Activated T-cell treated with anti-CD3 and anti-CD28 coated beads, Interleukin-2, amount 50 U/mL, for 4 hours (primary cell): ENCODE data around the gene FBL. TPM values are rescaled to one million over a fixed set of nuclear protein-coding genes. Genes with fewer than 3 reads are reported as not detected.

Experiments
- ATAC-seq, 2 donors: fragments of 200-7000 bp; cut with Tn5 transposase; one replicate each; pipeline ENCODE4 v1.10.0; 2021
- DNase-seq: peaks from one replicate; pipeline ENCODE4 v3.0.0-alpha.2; 2020
- H3K27me3 Mint-ChIP-seq: one replicate; pipeline ENCODE4 v1.8.0; 2021; ENCODE audit warnings: low read depth, mixed read lengths
- H3K36me3 Mint-ChIP-seq: one replicate; pipeline ENCODE4 v1.8.0; 2022; ENCODE audit warnings: mixed read lengths; ENCODE audit not compliant: insufficient read depth
- H3K4me1 Mint-ChIP-seq: one replicate; pipeline ENCODE4 v1.8.0; 2021; ENCODE audit warnings: low read depth, mixed read lengths
- H3K4me3 Mint-ChIP-seq: one replicate; pipeline ENCODE4 v1.8.0; 2021; ENCODE audit warnings: mild to moderate bottlenecking, moderate library complexity, mixed read lengths
- H3K9me3 Mint-ChIP-seq: one replicate; pipeline ENCODE4 v1.8.0; 2021; ENCODE audit warnings: mixed read lengths
- total RNA-seq, 3 donors: library from RNA; stranded (reverse); gene quantifications; one replicate each; pipeline ENCODE4 v1.2.1, GENCODE V29; 2021

The FBL gene
- total RNA-seq, 3 donors from 2014 or later: 738 to 880 (median 839) TPM

GRCh38 chr19:39842693-39843435 lies 3.3 kb downstream of the FBL start:
- Mint-ChIP-seq H3K27me3 (no peaks in the 10 kb centered on the region), H3K4me1 (peaks cover 54% of the 10 kb centered on the region), H3K4me3 (peak overlapping the region; percentile 63), H3K9me3 (no peaks in the 10 kb centered on the region), H3K36me3 (peaks cover 24% of the 10 kb centered on the region)
- ATAC-seq (no peak), DNase-seq (no peak)

DNA sequence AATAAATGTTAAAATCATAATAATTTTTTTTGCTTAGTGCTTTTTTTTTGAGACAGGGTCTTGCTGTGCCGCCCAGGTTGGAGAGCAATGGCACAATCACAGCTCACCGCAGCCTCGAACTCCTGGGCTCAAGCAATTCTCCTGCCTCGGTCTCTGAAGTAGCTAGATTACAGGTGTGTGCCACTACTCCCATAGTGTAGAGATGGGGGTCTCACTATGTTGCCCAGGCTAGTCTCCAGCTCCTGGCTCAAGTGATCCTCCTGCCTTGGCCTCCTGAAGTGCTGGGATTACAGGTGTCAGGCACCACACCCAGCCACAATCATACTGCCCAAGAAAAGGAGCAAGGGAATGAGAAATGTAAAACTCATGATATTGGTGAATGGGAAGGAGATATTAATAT lies 5.1 kb downstream of the FBL start:
- DNase-seq: no peak
- H3K36me3 Mint-ChIP-seq: peaks cover 38% of the 10 kb centered on the region
- peaks cover 45% of the 10 kb centered on the region for H3K4me1 Mint-ChIP-seq
- ATAC-seq: no peak
- H3K4me3 Mint-ChIP-seq: no peak overlapping the region
- H3K27me3 Mint-ChIP-seq: no peaks in the 10 kb centered on the region
- no peaks in the 10 kb centered on the region for H3K9me3 Mint-ChIP-seq

DNA sequence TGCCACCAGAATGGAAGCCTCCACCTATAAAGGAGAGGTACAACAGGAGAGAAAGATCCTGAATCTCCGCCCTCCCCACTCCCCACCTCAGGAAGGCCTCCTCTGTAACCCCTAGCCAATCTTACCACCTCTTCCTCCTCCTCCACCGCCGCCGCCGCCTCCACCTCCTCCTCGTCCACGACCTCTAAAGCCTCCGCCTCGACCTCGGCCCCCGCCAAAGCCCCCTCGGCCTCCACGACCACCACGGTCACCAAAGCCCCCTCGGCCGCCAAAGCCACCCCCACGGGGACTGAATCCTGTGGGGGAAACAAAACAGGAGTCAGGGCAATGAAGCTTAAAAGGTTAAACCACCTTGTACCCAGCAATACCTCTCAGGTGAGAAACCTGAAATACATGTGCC lies 5.7 kb downstream of the FBL start:
- Mint-ChIP-seq H3K4me3 (no peak overlapping the region), H3K36me3 (peaks cover 38% of the 10 kb centered on the region), H3K27me3 (no peaks in the 10 kb centered on the region), H3K4me1 (peaks cover 45% of the 10 kb centered on the region), H3K9me3 (no peaks in the 10 kb centered on the region)
- DNase-seq (no peak), ATAC-seq (no peak)

DNA sequence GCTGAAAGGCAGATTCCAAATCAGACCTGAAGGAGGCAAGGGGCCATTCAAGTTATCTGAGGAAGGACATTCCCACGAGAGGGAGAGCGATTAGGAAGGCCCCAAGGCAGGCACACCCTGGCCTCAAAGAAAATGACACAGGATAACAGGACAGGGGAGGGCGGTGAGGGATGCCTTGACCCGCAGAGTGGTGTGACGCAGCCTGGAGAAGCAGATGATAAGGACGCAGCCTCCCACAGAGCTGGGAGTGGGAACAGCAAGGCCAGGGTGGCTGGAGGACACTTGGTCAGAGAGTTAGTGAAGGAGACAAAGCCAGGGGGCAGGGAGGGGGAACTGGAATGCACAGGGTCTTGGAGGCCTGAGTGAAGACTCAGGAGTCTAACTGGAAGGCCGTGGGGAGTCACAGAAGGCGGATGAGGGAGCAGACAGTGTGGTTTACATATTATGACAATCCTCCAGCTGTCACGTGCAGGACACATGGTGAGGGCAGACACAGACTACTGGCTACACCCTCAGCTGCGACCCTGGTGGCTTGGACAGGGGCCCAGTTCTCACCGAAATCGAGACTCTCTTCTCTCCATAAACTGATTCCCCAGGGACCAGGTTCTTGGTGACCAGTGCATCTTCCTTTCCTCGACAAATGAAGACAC lies 6.4 kb downstream of the FBL start:
- Mint-ChIP-seq H3K27me3 (no peaks in the 10 kb centered on the region), H3K4me3 (no peak overlapping the region), H3K36me3 (peaks cover 36% of the 10 kb centered on the region), H3K9me3 (no peaks in the 10 kb centered on the region), H3K4me1 (peaks cover 40% of the 10 kb centered on the region)
- ATAC-seq: no peak
- DNase-seq: no peak

DNA sequence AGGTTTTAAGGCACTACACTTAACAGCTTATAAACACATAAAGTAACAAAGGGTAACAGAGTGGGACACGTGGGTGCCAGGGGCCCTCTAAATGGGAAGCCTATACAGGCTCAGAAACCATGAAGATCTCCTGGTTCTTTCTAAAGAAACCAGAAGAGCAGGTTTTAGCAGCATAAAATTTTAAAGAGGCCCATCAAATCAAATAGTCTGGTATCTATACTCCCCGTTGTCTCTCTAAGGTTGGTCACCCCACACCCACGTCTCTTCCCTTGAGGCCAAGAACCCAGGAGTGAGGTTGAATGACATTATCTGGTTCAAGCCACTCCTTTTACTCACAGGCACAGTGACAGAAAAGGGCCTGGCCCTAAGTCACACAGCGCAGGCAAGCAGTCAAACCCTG lies 7.6 kb downstream of the FBL start:
- Mint-ChIP-seq H3K4me3 (no peak overlapping the region), H3K27me3 (no peaks in the 10 kb centered on the region), H3K36me3 (peaks cover 35% of the 10 kb centered on the region), H3K4me1 (peaks cover 35% of the 10 kb centered on the region), H3K9me3 (no peaks in the 10 kb centered on the region)
- DNase-seq: no peak
- ATAC-seq: no peak

- ATAC-seq (no peak), DNase-seq (no peak)
- Mint-ChIP-seq H3K27me3 (no peaks in the 10 kb centered on the region), H3K9me3 (no peaks in the 10 kb centered on the region), H3K4me1 (peaks cover 31% of the 10 kb centered on the region), H3K4me3 (no peak overlapping the region), H3K36me3 (peaks cover 35% of the 10 kb centered on the region)
Measured at GRCh38 chr19:39837978-39838377, 8.2 kb downstream of the FBL start.

DNA sequence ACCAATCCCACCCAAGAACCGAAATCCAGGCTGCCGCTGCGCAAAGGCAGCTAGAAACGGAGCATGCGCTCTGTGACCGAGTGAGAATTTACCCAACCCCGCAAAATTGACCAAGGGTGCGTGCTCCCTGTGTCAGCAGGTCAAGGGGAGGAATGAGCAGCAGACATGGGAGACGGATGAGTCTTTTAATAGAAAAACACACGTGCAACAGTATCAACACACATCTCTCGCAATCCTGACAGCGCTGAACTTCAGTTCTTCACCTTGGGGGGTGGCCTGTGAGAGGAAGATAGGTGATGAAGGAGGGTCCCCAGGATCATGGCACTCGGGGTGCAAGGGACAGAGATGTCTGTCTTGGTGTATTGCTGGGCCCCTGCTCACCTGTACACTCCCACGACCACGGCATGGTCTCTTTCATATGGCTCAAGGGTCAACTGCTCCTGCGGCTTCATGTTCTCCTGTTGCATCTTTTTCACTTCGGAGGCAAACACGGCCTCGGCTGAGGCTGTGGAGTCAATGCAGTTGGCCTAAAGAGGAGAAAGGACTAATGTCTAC lies 11.8 kb downstream of the FBL start:
- H3K9me3 Mint-ChIP-seq: no peaks in the 10 kb centered on the region
- no peaks in the 10 kb centered on the region for H3K27me3 Mint-ChIP-seq
- DNase-seq (no peak), ATAC-seq (no peak)
- peaks cover 44% of the 10 kb centered on the region for H3K36me3 Mint-ChIP-seq
- H3K4me3 Mint-ChIP-seq: peak overlapping the region; percentile 70
- H3K4me1 Mint-ChIP-seq: peaks cover 27% of the 10 kb centered on the region

DNA sequence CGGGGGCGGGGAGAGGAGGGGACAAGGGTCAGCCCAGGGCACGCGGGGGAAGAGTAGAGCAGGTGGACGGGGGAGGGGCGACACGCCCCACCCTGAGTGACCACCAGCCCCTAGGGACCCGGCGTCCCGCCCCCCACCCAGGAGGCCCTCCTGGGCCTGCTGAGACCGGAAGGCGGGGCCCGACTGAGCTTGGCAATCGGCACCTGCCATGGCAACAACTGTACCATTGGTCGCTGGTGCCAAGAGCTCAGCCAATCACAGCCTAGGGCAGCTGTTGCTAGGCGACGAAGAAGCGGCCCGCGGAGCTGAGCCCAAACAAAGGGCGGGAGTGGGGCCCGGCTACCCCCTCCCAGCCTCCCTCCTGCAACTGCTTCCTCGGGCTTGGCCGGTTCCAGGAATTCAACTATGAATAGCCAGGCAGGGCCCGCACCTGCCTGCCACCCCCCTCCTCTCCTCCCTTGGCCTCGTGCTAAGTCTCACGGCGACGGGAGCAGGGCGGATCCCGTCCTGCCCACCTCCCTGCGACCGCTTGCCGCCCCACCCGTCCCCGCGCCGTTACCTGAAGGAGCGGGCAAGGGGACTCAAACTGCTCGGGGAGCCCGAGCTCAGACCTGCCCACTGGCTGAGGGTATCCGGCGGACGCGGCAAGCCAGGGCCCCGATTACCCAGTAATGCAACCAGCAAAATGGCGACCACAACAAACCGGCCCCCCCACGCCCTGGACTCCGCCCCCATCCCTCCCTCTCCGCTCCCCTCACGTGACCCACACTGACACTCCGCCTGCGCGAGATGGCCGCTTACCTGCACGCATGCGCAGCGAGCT lies 12.5 kb downstream of the FBL start, which contains the start of gene DYRK1B:
DYRK1B (minus strand) TSS at position 699 of the 823 bp plus-strand sequence. CDS start 2,295 bp downstream, outside the sequence.
- Mint-ChIP-seq H3K4me1 (peaks cover 30% of the 10 kb centered on the region), H3K27me3 (no peaks in the 10 kb centered on the region), H3K4me3 (peak within 1 kb of the TSS; percentile 70), H3K36me3 (peaks cover 43% of the 10 kb centered on the region), H3K9me3 (no peaks in the 10 kb centered on the region)
- ATAC-seq (peak; percentile 92 to 95), DNase-seq (peak; percentile 96)

DNA sequence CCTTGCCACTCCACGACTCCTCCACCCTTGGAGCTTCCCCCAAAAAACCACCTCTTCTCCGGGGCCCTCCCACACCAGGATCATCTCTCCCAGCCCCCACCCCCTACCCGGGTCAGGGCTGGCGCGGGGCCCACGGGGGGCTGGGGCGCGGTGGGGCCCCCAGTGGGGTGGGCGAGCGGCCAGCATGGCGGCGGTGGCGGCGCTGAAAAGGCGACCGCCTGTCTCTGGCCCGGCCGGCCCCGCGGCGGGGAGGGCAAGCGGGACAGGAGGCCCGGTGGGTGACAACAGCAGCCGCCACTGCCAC lies 13.1 kb downstream of the FBL start:
- no peak for DNase-seq
- ATAC-seq: no peak
- peaks cover 46% of the 10 kb centered on the region for H3K36me3 Mint-ChIP-seq
- H3K4me3 Mint-ChIP-seq: peak overlapping the region; percentile 67
- H3K27me3 Mint-ChIP-seq: no peaks in the 10 kb centered on the region
- H3K9me3 Mint-ChIP-seq: no peaks in the 10 kb centered on the region
- peaks cover 35% of the 10 kb centered on the region for H3K4me1 Mint-ChIP-seq

DNA sequence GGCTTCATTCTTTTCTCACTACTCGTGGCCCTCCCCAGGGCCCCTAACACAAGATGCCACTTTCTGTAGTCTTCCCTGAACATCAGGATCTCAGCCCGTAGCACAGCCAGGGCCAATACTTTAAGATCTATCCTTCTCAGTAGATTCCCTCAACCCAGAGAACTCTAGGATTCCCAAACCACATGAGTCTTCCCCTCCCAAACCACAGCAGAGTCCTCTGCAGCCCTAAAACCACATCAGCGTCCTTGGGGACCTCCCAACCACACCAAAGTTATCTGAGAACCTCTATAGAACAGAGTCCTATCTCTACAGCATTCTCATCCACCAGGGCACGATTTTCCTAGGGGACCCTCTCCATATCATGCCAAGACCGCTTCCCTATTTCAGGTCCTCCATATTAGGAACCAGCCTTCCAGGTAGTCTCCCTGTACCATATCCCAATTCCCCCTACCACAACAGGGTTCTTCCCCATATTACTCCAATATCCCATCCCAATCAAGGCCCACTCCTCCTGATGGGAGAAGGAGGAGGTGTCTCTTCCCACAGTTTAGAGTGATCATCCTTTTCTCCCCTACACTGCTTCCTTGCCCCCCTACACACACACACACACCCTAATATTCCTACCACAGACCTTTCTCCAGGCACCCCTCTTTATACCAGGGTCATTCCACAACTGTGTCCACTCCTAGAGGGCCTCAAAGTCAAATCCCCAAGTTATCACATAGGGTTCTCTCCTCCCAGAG lies 13.7 kb downstream of the FBL start:
- H3K4me1 Mint-ChIP-seq: peaks cover 39% of the 10 kb centered on the region
- ATAC-seq (no peak), DNase-seq (no peak)
- H3K27me3 Mint-ChIP-seq: no peaks in the 10 kb centered on the region
- peaks cover 42% of the 10 kb centered on the region for H3K36me3 Mint-ChIP-seq
- H3K4me3 Mint-ChIP-seq: peak overlapping the region; percentile 67
- no peaks in the 10 kb centered on the region for H3K9me3 Mint-ChIP-seq

DNA sequence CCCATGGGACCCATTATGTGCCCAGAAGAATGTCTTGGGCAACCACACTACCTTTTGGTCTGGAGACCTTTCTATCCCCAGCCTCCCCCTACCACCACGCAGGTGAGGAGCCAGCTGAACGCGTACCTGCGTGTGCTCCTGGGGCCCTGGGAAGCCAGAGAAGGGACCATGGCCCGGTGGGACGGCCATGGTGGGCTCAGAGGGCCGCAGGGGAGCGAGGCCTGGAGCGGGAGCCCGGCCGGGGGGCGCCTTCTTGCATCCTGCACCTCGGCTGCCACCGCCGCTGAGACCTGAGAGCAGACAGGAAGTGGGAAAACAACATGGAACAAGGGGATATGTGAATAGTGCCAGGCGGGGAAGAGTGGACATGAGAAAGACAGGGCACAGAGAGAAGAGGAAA lies 14.5 kb downstream of the FBL start:
- H3K36me3 Mint-ChIP-seq: peaks cover 37% of the 10 kb centered on the region
- H3K4me1 Mint-ChIP-seq: peaks cover 39% of the 10 kb centered on the region
- DNase-seq (no peak), ATAC-seq (no peak)
- no peak overlapping the region for H3K4me3 Mint-ChIP-seq
- no peaks in the 10 kb centered on the region for H3K9me3 Mint-ChIP-seq
- no peaks in the 10 kb centered on the region for H3K27me3 Mint-ChIP-seq

- H3K36me3 Mint-ChIP-seq: peaks cover 36% of the 10 kb centered on the region
- DNase-seq (no peak), ATAC-seq (no peak)
- no peak overlapping the region for H3K4me3 Mint-ChIP-seq
- H3K9me3 Mint-ChIP-seq: no peaks in the 10 kb centered on the region
- H3K4me1 Mint-ChIP-seq: peaks cover 39% of the 10 kb centered on the region
- no peaks in the 10 kb centered on the region for H3K27me3 Mint-ChIP-seq
Measured at GRCh38 chr19:39830847-39831246, 15.3 kb downstream of the FBL start.

GRCh38 chr19:39830406-39830805 lies 15.8 kb downstream of the FBL start:
- DNase-seq (no peak), ATAC-seq (no peak)
- Mint-ChIP-seq H3K4me1 (peaks cover 39% of the 10 kb centered on the region), H3K9me3 (no peaks in the 10 kb centered on the region), H3K36me3 (peaks cover 36% of the 10 kb centered on the region), H3K4me3 (no peak overlapping the region), H3K27me3 (no peaks in the 10 kb centered on the region)
